Stimulated activated CD8-positive, alpha-beta memory T cell treated with anti-CD3 and anti-CD28 coated beads, Interleukin-2, amount 100 ng/mL, for 1 hour (primary cell): ENCODE data around the gene MICAL3.
"Not testable (repeated sequence)": the region's sequence is repeated elsewhere in the genome, so short reads cannot be mapped to it uniquely, and the experiment has no call there.

Experiments used
- DNase-seq, 2 donors: peaks; one replicate each; pipeline ENCODE4 v3.0.0-alpha.2; 2020; ENCODE audit warnings: low read depth in 2 of 2

The MICAL3 gene

GRCh38 chr22:18059094-18059417, 34.7 kb upstream of the MICAL3 start:
- no peak for DNase-seq

- DNase-seq, result no peak
These were observed 34.2 kb upstream of the MICAL3 start for GRCh38 chr22:18058371-18059093.

- no peak for DNase-seq
These were observed 33.3 kb upstream of the MICAL3 start for GRCh38 chr22:18057568-18058209.

GRCh38 chr22:18056807-18057474, 32.6 kb upstream of the MICAL3 start:
- DNase-seq, result no peak

GRCh38 chr22:18056161-18056666, 31.9 kb upstream of the MICAL3 start:
- no peak for DNase-seq

- no peak for DNase-seq
These were observed 31.3 kb upstream of the MICAL3 start for GRCh38 chr22:18055619-18056160.

- DNase-seq, result not testable (repeated sequence)
These were observed 29.0 kb upstream of the MICAL3 start for GRCh38 chr22:18053216-18053946.

GRCh38 chr22:18051113-18051512, 26.8 kb upstream of the MICAL3 start:
- DNase-seq, result not testable (repeated sequence)

- no peak for DNase-seq
These were observed 25.7 kb upstream of the MICAL3 start for GRCh38 chr22:18050065-18050464.

GRCh38 chr22:18048441-18048898, 24.1 kb upstream of the MICAL3 start:
- no peak for DNase-seq

GRCh38 chr22:18048041-18048440, 23.7 kb upstream of the MICAL3 start:
- DNase-seq, result no peak

GRCh38 chr22:18045794-18046193, 21.4 kb upstream of the MICAL3 start:
- no peak for DNase-seq

- no peak for DNase-seq
These were observed 20.3 kb upstream of the MICAL3 start for GRCh38 chr22:18044548-18045271.

GRCh38 chr22:18042685-18043084, 18.3 kb upstream of the MICAL3 start:
- DNase-seq, result no peak

GRCh38 chr22:18040898-18041297, 16.5 kb upstream of the MICAL3 start:
- not testable (repeated sequence) for DNase-seq

- no peak for DNase-seq
These were observed 11.4 kb upstream of the MICAL3 start for GRCh38 chr22:18035751-18036150.

GRCh38 chr22:18034076-18034475, 9.7 kb upstream of the MICAL3 start:
- no peak for DNase-seq

- DNase-seq, result no peak
These were observed 9.0 kb upstream of the MICAL3 start for GRCh38 chr22:18033204-18033998.

- DNase-seq, result no peak
These were observed 8.2 kb upstream of the MICAL3 start for GRCh38 chr22:18032455-18033101.
